Measurements from ENCODE around the gene STARD3. TPM values are rescaled to one million over a fixed set of nuclear protein-coding genes. Genes with fewer than 3 reads are reported as not detected.

The STARD3 gene
- total and polyA plus RNA-seq, 2 of the 13 experiments (the other 11 are each of a cell fraction or from before 2014, with no cell fraction given) = 34.6 to 100 TPM

DNA sequence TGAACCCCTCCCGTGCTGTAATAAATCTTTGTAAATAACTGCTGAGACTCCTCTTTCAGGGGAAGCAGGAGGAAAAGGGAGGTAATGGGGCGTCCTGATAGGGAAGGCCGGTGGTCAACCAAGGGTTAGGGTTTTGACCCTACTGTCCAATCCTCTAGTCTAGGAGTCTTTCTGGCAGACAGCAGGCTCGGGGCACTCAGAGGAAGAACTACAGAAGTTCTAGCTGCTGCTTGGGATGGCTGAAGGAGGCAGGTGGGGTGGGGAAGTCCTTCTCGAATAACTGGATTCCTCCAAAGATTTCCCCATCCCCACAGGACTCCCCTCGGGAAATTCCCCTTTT lies 387 bp upstream of the STARD3 start (continued):
- no peak for TF ChIP-seq CBX2 (IDR thresholded peaks at IDR 0.05; ENCODE audit: low read depth, low read length)
- TF ChIP-seq CBX2 (CRISPR knock-in tag; IDR thresholded peaks at IDR 0.05; ENCODE audit: low read depth) = no peak
- no peak for TF ChIP-seq ZKSCAN8 (CRISPR knock-in tag; IDR thresholded peaks at IDR 0.05; ENCODE audit: borderline replicate concordance)
- no peak for TF ChIP-seq SYNCRIP (IDR thresholded peaks at IDR 0.05; ENCODE audit: insufficient read depth, low read depth, low read length)
- no peak for TF ChIP-seq ZZZ3 (CRISPR knock-in tag; IDR thresholded peaks at IDR 0.05; ENCODE audit: borderline replicate concordance)
- no peak for TF ChIP-seq KDM5B (CRISPR knock-in tag; IDR thresholded peaks at IDR 0.05; ENCODE audit: borderline replicate concordance)
- TF ChIP-seq ARNT (IDR thresholded peaks at IDR 0.05) = no peak
- no peak for TF ChIP-seq KDM1A (CRISPR knock-in tag; IDR thresholded peaks at IDR 0.05)
- TF ChIP-seq, protein P1, sequence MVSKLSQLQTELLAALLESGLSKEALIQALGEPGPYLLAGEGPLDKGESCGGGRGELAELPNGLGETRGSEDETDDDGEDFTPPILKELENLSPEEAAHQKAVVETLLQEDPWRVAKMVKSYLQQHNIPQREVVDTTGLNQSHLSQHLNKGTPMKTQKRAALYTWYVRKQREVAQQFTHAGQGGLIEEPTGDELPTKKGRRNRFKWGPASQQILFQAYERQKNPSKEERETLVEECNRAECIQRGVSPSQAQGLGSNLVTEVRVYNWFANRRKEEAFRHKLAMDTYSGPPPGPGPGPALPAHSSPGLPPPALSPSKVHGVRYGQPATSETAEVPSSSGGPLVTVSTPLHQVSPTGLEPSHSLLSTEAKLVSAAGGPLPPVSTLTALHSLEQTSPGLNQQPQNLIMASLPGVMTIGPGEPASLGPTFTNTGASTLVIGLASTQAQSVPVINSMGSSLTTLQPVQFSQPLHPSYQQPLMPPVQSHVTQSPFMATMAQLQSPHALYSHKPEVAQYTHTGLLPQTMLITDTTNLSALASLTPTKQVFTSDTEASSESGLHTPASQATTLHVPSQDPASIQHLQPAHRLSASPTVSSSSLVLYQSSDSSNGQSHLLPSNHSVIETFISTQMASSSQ (IDR thresholded peaks at IDR 0.05; ENCODE audit: low read depth) = no peak
- TF ChIP-seq, protein P1 (CRISPR knock-in tag; IDR thresholded peaks at IDR 0.05; ENCODE audit: borderline replicate concordance) = no peak
- no peak for TF ChIP-seq ZNF782 (CRISPR knock-in tag; IDR thresholded peaks at IDR 0.05; ENCODE audit: borderline replicate concordance)
- TF ChIP-seq TBX3 (IDR thresholded peaks at IDR 0.05; ENCODE audit: borderline replicate concordance) = no peak

Measured in HepG2 (cell line).